HG03565 (cell line): ENCODE measurements around the gene MARK1.

Experiments used
- ATAC-seq: cut with Tn5 transposase; IDR thresholded peaks from one replicate; pipeline ENCODE4 v1.9.1; 2021; ENCODE audit warnings: mild to moderate bottlenecking, moderate library complexity; ENCODE audit not compliant: unreplicated experiment

Gene MARK1

GRCh38 chr1:220528679-220529501 lies 954 bp downstream of the MARK1 start:
- no peak for ATAC-seq

- ATAC-seq, result no peak
Measured at GRCh38 chr1:220529521-220530020, 1.6 kb downstream of the MARK1 start.

- ATAC-seq, result no peak
Measured at GRCh38 chr1:220533504-220534109, 5.7 kb downstream of the MARK1 start.

GRCh38 chr1:220544901-220545303 lies 17.0 kb downstream of the MARK1 start:
- ATAC-seq, result no peak

- no peak for ATAC-seq
Measured at GRCh38 chr1:220550811-220551399, 23.0 kb downstream of the MARK1 start.

GRCh38 chr1:220551718-220552117 lies 23.8 kb downstream of the MARK1 start:
- ATAC-seq, result no peak

GRCh38 chr1:220552672-220553260 lies 24.8 kb downstream of the MARK1 start:
- ATAC-seq, result no peak

- ATAC-seq, result no peak
Measured at GRCh38 chr1:220556641-220557040, 28.7 kb downstream of the MARK1 start.

GRCh38 chr1:220563564-220563963 lies 35.6 kb downstream of the MARK1 start:
- ATAC-seq, result no peak

GRCh38 chr1:220564216-220564615 lies 36.3 kb downstream of the MARK1 start:
- no peak for ATAC-seq

- ATAC-seq, result no peak
Measured at GRCh38 chr1:220565670-220566069, 37.7 kb downstream of the MARK1 start.

- no peak for ATAC-seq
Measured at GRCh38 chr1:220566869-220567268, 38.9 kb downstream of the MARK1 start.

- ATAC-seq, result no peak
Measured at GRCh38 chr1:220572416-220572815, 44.5 kb downstream of the MARK1 start.

GRCh38 chr1:220573836-220574235 lies 45.9 kb downstream of the MARK1 start:
- no peak for ATAC-seq

GRCh38 chr1:220575718-220576497 lies 48.0 kb downstream of the MARK1 start:
- no peak for ATAC-seq

- ATAC-seq, result no peak
Measured at GRCh38 chr1:220577926-220578325, 50.0 kb downstream of the MARK1 start.

GRCh38 chr1:220579317-220579716 lies 51.4 kb downstream of the MARK1 start:
- no peak for ATAC-seq

GRCh38 chr1:220592714-220593113 lies 64.8 kb downstream of the MARK1 start:
- ATAC-seq, result no peak

GRCh38 chr1:220594356-220594755 lies 66.4 kb downstream of the MARK1 start:
- ATAC-seq, result no peak

- ATAC-seq, result no peak
Measured at GRCh38 chr1:220595179-220595578, 67.2 kb downstream of the MARK1 start.

- no peak for ATAC-seq
Measured at GRCh38 chr1:220604926-220605325, 77.0 kb downstream of the MARK1 start.
